Prostate gland (tissue), 2 donors: ENCODE results near the gene AQP10.

Experiments used
- POLR2AphosphoS5 ChIP-seq: sonication (generic); formaldehyde crosslinking; IDR thresholded peaks from one replicate; pipeline ENCODE4 v1.6.1; 2017; ENCODE audit warnings: antibody characterized with exemption
- TF ChIP-seq, protein P1 (sequence below), 4 experiments: fragments of 200-600 bp in 2 of 4; fragments of 450-650 bp in 2 of 4; sonication (generic) in 2 of 4; IDR thresholded peaks; 1 replicate in 3 of 4; 2 replicates in 1 of 4; pipeline ENCODE4 v1.5.1; 2016 to 2019; ENCODE audit warnings: antibody characterized with exemption in 4 of 4, mild to moderate bottlenecking in 2 of 4, moderate library complexity in 2 of 4

GRCh38 chr1:154352245-154352580 lies 31.3 kb downstream of the AQP10 start:
- TF ChIP-seq POLR2AphosphoS5: no peak
- TF ChIP-seq, protein P1, sequence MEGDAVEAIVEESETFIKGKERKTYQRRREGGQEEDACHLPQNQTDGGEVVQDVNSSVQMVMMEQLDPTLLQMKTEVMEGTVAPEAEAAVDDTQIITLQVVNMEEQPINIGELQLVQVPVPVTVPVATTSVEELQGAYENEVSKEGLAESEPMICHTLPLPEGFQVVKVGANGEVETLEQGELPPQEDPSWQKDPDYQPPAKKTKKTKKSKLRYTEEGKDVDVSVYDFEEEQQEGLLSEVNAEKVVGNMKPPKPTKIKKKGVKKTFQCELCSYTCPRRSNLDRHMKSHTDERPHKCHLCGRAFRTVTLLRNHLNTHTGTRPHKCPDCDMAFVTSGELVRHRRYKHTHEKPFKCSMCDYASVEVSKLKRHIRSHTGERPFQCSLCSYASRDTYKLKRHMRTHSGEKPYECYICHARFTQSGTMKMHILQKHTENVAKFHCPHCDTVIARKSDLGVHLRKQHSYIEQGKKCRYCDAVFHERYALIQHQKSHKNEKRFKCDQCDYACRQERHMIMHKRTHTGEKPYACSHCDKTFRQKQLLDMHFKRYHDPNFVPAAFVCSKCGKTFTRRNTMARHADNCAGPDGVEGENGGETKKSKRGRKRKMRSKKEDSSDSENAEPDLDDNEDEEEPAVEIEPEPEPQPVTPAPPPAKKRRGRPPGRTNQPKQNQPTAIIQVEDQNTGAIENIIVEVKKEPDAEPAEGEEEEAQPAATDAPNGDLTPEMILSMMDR (IDR thresholded peaks at IDR 0.05): no peak
